AG08396 (cell line): Measurements from ENCODE around the gene PRPF8.

Experiments
- DNase-seq: peaks from one replicate; pipeline ENCODE4 v3.0.0; 2012; ENCODE audit warnings: low spot score, mixed read lengths

Gene PRPF8

GRCh38 chr17:1644493-1645206, 40.0 kb downstream of the PRPF8 start:
- peak; percentile 38 for DNase-seq

GRCh38 chr17:1643999-1644492, 40.6 kb downstream of the PRPF8 start:
- peak; percentile 25 for DNase-seq

GRCh38 chr17:1643293-1643998, 41.2 kb downstream of the PRPF8 start:
- DNase-seq, result peak; percentile 63

DNA sequence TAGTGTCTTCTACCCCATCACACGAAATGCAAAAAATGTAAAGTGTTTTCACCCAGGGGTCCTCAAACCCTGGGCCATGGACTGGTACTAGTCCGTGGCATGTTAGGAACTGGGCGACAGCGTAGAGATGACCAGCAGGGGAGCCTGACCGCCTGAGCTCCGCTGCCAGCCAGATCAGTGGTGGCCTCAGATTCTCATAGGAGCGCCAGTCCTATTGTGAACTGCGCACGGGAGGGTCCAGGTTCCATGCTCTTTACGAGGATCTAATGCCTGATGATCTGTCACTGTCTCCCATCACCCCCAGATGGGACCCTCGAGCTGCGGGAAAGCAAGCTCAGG, 43.6 kb downstream of the PRPF8 start:
- no peak for DNase-seq

- no peak for DNase-seq
Observed at GRCh38 chr17:1640329-1641064, 44.2 kb downstream of the PRPF8 start.

- DNase-seq, result no peak
Observed at GRCh38 chr17:1639549-1640180, 45.0 kb downstream of the PRPF8 start.

GRCh38 chr17:1638624-1639300, 45.9 kb downstream of the PRPF8 start:
- no peak for DNase-seq

GRCh38 chr17:1638171-1638590, 46.5 kb downstream of the PRPF8 start:
- no peak for DNase-seq

DNA sequence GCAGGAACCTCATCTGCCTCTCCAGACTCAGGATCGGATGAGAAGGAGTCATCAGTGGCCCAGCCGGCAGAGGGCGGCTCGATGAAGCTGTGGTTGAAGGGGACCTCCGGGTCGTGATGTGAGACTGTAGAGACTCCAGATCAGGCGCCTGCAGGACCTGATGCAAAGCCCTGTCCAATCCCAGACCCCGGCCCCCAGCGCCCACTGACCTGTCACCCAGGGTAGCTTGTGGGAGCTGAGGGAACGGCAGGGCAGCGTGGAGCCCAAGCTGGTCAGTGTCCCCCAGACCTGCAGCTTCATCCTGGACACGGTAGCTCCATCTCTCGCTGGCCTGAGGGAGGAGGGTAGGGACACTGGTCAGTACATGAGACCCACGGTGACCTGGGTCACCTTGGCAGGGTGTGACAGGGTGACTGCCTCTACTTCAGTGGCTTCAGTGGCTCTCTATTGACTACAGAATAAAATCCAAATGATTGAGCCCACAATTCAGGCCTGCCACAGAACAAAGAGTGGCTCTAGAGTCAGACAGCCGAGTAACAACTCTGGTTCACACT, 47.9 kb downstream of the PRPF8 start:
- no peak for DNase-seq

- no peak for DNase-seq
Observed at GRCh38 chr17:1635675-1636465, 48.8 kb downstream of the PRPF8 start.

DNA sequence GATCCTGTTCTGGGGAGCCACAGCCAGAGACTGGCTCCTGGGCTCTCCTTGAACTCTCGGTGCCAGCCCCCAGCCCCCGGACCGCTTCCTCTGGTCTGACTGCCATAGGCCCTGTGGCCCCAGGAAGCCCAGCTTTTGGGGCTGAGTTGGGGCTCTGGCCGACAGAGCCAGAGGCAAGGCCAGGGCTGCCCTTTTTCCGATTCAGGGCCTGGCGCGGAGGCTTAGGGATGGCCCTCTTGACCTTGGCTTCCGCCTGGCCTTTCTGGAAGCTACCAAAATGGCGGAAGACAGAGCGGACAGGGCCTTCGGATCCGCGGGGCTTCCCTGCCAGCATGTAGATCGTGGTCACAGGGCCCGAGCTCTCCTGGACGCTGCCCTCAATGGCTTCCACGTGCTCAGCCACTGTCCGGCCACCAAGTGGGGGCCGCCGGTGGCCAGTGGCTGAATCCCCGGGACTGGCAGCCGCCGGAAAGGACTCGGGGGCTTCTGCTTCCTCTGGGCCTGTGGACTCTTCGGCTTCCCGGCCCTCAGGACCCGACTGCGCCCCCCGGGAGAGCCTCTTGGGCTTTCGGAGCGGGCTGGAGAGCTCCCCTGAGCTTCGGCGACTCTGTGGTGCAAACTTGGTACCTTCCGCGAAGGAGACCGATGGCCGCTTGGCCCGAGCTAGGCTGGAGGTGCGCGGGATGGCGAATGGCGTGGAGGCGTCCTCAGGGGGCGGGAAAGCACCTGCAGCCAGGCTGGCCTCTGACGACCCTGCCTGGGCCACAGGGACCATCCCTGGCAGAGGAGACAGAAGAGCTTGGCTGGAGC, 49.6 kb downstream of the PRPF8 start:
- no peak for DNase-seq

GRCh38 chr17:1630662-1631061, 54.0 kb downstream of the PRPF8 start:
- DNase-seq, result no peak

GRCh38 chr17:1629504-1630310, 55.0 kb downstream of the PRPF8 start:
- peak; percentile 54 for DNase-seq

- peak; percentile 100 for DNase-seq
Observed at GRCh38 chr17:1628856-1629503, 55.7 kb downstream of the PRPF8 start.

- peak; percentile 97 for DNase-seq
Observed at GRCh38 chr17:1627982-1628855, 56.4 kb downstream of the PRPF8 start, which contains the start of gene SLC43A2. Gene SLC43A2, minus strand, starts transcription at chr17:1628834. Its CDS starts 960 bp downstream, at chr17:1627874.

- peak; percentile 27 for DNase-seq
Observed at GRCh38 chr17:1627182-1627981, 57.3 kb downstream of the PRPF8 start.
